WERI-Rb-1 (cell line): ENCODE data around the gene TALDO1.

Source experiments
- DNase-seq: peaks from one replicate; pipeline ENCODE4 v3.0.0-alpha.2; 2020
- H3K27ac ChIP-seq: fragments of 250-450 bp; sonication (Bioruptor Pico); 2 replicates; pipeline ENCODE4 v1.5.1; 2020; ENCODE audit warnings: mild to moderate bottlenecking, moderate library complexity
- H3K27me3 ChIP-seq: fragments of 250-450 bp; sonication (Bioruptor Pico); 2 replicates; pipeline ENCODE4 v1.5.1; 2021; ENCODE audit warnings: mild to moderate bottlenecking, low read depth, moderate library complexity; ENCODE audit not compliant: insufficient read depth, severe bottlenecking
- H3K36me3 ChIP-seq: fragments of 250-450 bp; sonication (Bioruptor Pico); 2 replicates; pipeline ENCODE4 v1.5.1; 2020; ENCODE audit warnings: mild to moderate bottlenecking, moderate library complexity
- H3K4me3 ChIP-seq: 2 replicates; pipeline ENCODE4 v1.5.1; 2011; ENCODE audit warnings: low read depth, mild to moderate bottlenecking, control low read depth, low read length
- H3K9me3 ChIP-seq: fragments of 250-450 bp; sonication (Bioruptor Pico); 2 replicates; pipeline ENCODE4 v1.5.1; 2021; ENCODE audit warnings: mild to moderate bottlenecking, moderate library complexity; ENCODE audit not compliant: severe bottlenecking
- CTCF ChIP-seq: IDR thresholded peaks from 2 replicates; pipeline ENCODE4 v1.5.1; 2011; ENCODE audit warnings: low read depth, mild to moderate bottlenecking, control low read depth, inconsistent platforms, low read length

TALDO1 gene

GRCh38 chr11:773425-773824 is 26.2 kb downstream of the TALDO1 start:
- H3K27ac ChIP-seq: no peak overlapping the region
- H3K36me3 ChIP-seq: peaks cover 54% of the 10 kb centered on the region
- TF ChIP-seq CTCF: no peak

GRCh38 chr11:773830-774229 is 26.6 kb downstream of the TALDO1 start:
- no peak for TF ChIP-seq CTCF
- H3K27ac ChIP-seq: no peak overlapping the region
- no peak for DNase-seq
- H3K9me3 ChIP-seq: no peaks in the 10 kb centered on the region
- no peaks in the 10 kb centered on the region for H3K27me3 ChIP-seq
- H3K4me3 ChIP-seq: no peak overlapping the region
- peaks cover 51% of the 10 kb centered on the region for H3K36me3 ChIP-seq

More at GRCh38 chr11:773425-773824, 26.2 kb downstream of the TALDO1 start:
- DNase-seq: no peak
- Histone ChIP-seq H3K9me3 (no peaks in the 10 kb centered on the region), H3K4me3 (no peak overlapping the region), H3K27me3 (no peaks in the 10 kb centered on the region)

GRCh38 chr11:774873-775592 is 27.8 kb downstream of the TALDO1 start:
- Histone ChIP-seq H3K9me3 (no peaks in the 10 kb centered on the region), H3K4me3 (no peak overlapping the region), H3K27ac (no peak overlapping the region), H3K27me3 (no peaks in the 10 kb centered on the region), H3K36me3 (peaks cover 47% of the 10 kb centered on the region)
- no peak for TF ChIP-seq CTCF
- no peak for DNase-seq

- DNase-seq: no peak
- peak overlapping the region; percentile 88; the same call in 1 of the 2 replicates for H3K27ac ChIP-seq
- TF ChIP-seq CTCF: no peak
- H3K9me3 ChIP-seq: no peaks in the 10 kb centered on the region
- H3K36me3 ChIP-seq: peaks cover 35% of the 10 kb centered on the region
- H3K4me3 ChIP-seq: peak overlapping the region; percentile 76
- H3K27me3 ChIP-seq: no peaks in the 10 kb centered on the region
Measured at GRCh38 chr11:776263-776560, 28.9 kb downstream of the TALDO1 start.

- H3K4me3 ChIP-seq: peak overlapping the region; percentile 76
- H3K27me3 ChIP-seq: no peaks in the 10 kb centered on the region
- H3K36me3 ChIP-seq: peaks cover 30% of the 10 kb centered on the region
- no peaks in the 10 kb centered on the region for H3K9me3 ChIP-seq
- peak; percentile 22; the same call in 1 of the 2 replicates for TF ChIP-seq CTCF
- peak; percentile 64 for DNase-seq
- peak overlapping the region; percentile 88 for H3K27ac ChIP-seq
Measured at GRCh38 chr11:776561-777287, 29.5 kb downstream of the TALDO1 start.
